Stimulated activated naive CD8-positive, alpha-beta T cell treated with anti-CD3 and anti-CD28 coated beads, Interleukin-15, Interleukin-2, amounts not matched to agents 100 ng/mL and 50 ng/mL, for 24 hours (primary cell): Measurements from ENCODE around the gene MICALL2.

Source experiments
- H3K27ac Mint-ChIP-seq: one replicate; pipeline ENCODE4 v1.8.0; 2021; ENCODE audit warnings: mild to moderate bottlenecking, mixed read lengths
- H3K27me3 Mint-ChIP-seq: one replicate; pipeline ENCODE4 v1.8.0; 2021; ENCODE audit warnings: mixed read lengths
- H3K36me3 Mint-ChIP-seq: one replicate; pipeline ENCODE4 v1.8.0; 2021; ENCODE audit warnings: low read depth, mixed read lengths
- H3K4me1 Mint-ChIP-seq: one replicate; pipeline ENCODE4 v1.8.0; 2021; ENCODE audit warnings: low read depth, mixed read lengths
- H3K4me3 Mint-ChIP-seq: one replicate; pipeline ENCODE4 v1.8.0; 2021; ENCODE audit warnings: mild to moderate bottlenecking, mixed read lengths
- H3K9me3 Mint-ChIP-seq: one replicate; pipeline ENCODE4 v1.8.0; 2021; ENCODE audit warnings: mixed read lengths

The MICALL2 gene

DNA sequence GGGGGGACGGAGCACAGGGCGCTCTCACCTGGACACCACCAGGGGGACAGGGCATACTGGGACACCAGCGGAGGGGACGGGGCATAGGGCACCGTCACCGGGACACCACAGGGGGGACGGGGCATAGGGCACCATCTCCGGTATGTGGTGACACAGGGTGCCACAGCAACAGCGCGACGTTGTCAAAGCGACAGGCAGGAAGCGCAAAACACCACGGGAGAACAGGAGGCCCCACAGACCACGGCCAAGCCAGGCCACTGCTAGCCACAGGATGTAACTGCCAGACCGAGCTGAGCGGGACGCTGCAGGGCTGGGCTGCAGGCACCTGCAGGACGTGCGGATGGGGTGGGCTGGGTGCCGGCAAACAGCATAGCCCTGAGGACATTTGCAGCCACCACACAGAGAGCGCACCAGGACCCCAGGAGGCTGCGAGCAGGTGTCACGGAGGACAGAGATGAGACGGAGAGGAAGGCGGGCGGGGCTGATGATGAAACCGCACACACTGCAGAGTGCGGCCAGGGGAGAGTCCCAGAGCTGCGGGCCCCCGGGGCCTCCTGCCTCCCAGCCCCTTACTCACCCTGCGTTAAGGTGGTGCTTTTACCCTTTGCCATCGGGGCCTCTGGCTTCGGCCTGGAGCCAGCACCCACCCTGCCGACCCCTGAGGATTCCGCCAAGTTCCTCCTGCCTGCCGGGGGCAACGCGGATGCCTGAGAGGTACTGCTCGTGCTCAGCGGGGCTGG is 17.5 kb downstream of the MICALL2 start:
- no peak overlapping the region for H3K27ac Mint-ChIP-seq
- H3K4me1 Mint-ChIP-seq = no peaks in the 10 kb centered on the region
- H3K27me3 Mint-ChIP-seq = no peaks in the 10 kb centered on the region
- H3K4me3 Mint-ChIP-seq = no peak overlapping the region
- no peaks in the 10 kb centered on the region for H3K9me3 Mint-ChIP-seq
- H3K36me3 Mint-ChIP-seq = no peaks in the 10 kb centered on the region

- H3K27ac Mint-ChIP-seq = no peak overlapping the region
- H3K4me3 Mint-ChIP-seq = no peak overlapping the region
- no peaks in the 10 kb centered on the region for H3K36me3 Mint-ChIP-seq
- no peaks in the 10 kb centered on the region for H3K9me3 Mint-ChIP-seq
- H3K27me3 Mint-ChIP-seq = no peaks in the 10 kb centered on the region
- no peaks in the 10 kb centered on the region for H3K4me1 Mint-ChIP-seq
These were observed 18.6 kb downstream of the MICALL2 start for GRCh38 chr7:1440620-1441019.

DNA sequence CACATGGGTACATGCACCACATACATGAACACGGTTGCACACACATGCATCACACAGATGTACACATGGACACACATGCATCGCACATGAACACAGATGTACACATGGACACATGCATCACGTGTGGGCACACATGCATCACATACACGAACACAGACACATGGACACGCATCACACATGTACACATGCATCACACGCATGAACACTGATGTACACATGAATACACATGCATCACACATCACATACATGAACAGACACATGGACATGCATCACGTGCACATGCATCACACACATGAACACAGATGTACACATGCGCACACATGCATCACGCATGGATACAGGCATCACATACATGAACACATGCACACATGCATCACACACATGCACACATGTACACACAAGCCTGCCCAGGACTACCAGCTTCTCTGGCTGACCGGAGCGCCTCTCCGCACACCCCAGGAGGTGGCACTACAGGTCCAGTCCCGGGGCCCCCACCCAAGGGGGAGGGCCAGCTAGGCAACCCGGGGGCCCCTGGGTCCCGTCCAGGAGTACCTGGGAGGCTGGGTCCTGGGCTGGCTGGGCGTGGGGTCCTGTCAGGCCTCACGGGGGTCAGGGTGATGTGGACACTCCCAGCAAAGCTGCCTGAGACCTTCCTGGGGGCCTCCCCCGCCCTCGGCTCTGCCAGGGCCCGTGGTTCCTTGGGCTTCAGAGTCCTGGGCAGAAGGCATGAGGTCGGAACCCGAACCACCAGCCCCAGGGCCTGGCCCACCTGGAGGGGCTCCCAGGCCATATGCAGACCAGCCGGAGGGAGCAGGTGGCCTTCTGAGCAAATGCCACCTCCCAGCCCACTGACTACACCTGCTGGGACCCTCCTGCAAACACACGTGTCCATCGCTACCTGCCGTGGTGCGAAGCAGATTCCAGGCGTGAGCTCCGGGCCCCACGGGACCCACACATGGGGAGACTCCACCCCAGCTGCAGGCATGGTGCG is 19.6 kb downstream of the MICALL2 start:
- H3K9me3 Mint-ChIP-seq = no peaks in the 10 kb centered on the region
- no peaks in the 10 kb centered on the region for H3K36me3 Mint-ChIP-seq
- H3K4me3 Mint-ChIP-seq = no peak overlapping the region
- H3K27me3 Mint-ChIP-seq = no peaks in the 10 kb centered on the region
- no peaks in the 10 kb centered on the region for H3K4me1 Mint-ChIP-seq
- no peak overlapping the region for H3K27ac Mint-ChIP-seq

GRCh38 chr7:1438821-1439220 is 20.4 kb downstream of the MICALL2 start:
- Mint-ChIP-seq H3K27me3 (no peaks in the 10 kb centered on the region), H3K9me3 (no peaks in the 10 kb centered on the region), H3K27ac (no peak overlapping the region), H3K4me1 (no peaks in the 10 kb centered on the region), H3K36me3 (no peaks in the 10 kb centered on the region), H3K4me3 (no peak overlapping the region)

DNA sequence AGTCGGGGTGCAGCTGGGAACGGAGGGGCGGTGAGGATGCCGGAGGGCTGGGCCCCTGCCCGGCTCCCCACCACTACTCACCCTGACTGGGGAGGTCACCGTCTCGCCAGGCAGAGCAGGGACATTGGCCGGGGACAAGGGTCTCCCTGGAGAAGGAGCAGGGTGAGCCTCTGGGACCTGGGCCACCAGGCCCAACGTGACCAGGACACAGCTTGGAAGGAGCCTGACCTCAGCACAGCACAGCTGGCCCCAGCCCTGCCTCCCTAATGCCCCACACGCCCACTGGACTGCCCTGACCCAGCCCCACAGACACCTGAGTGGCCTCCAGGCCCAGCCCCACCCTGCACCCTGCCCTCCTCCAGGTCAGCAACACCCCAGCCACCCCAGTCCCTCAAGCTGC is 21.1 kb downstream of the MICALL2 start:
- Mint-ChIP-seq H3K9me3 (no peaks in the 10 kb centered on the region), H3K4me3 (no peak overlapping the region), H3K27ac (no peak overlapping the region)

GRCh38 chr7:1437155-1437880 is 22.0 kb downstream of the MICALL2 start:
- H3K9me3 Mint-ChIP-seq = no peaks in the 10 kb centered on the region
- H3K4me3 Mint-ChIP-seq = no peak overlapping the region
- H3K27ac Mint-ChIP-seq = no peak overlapping the region
- H3K36me3 Mint-ChIP-seq = no peaks in the 10 kb centered on the region
- H3K27me3 Mint-ChIP-seq = peaks cover 2% of the 10 kb centered on the region
- H3K4me1 Mint-ChIP-seq = peaks cover 2% of the 10 kb centered on the region

More for the DNA sequence above, 21.1 kb downstream of the MICALL2 start:
- no peaks in the 10 kb centered on the region for H3K27me3 Mint-ChIP-seq
- no peaks in the 10 kb centered on the region for H3K4me1 Mint-ChIP-seq
- no peaks in the 10 kb centered on the region for H3K36me3 Mint-ChIP-seq

- Mint-ChIP-seq H3K4me1 (peaks cover 3% of the 10 kb centered on the region), H3K9me3 (no peaks in the 10 kb centered on the region), H3K36me3 (no peaks in the 10 kb centered on the region), H3K27ac (no peak overlapping the region), H3K4me3 (no peak overlapping the region), H3K27me3 (peaks cover 4% of the 10 kb centered on the region)
These were observed 22.7 kb downstream of the MICALL2 start for GRCh38 chr7:1436608-1437007.

DNA sequence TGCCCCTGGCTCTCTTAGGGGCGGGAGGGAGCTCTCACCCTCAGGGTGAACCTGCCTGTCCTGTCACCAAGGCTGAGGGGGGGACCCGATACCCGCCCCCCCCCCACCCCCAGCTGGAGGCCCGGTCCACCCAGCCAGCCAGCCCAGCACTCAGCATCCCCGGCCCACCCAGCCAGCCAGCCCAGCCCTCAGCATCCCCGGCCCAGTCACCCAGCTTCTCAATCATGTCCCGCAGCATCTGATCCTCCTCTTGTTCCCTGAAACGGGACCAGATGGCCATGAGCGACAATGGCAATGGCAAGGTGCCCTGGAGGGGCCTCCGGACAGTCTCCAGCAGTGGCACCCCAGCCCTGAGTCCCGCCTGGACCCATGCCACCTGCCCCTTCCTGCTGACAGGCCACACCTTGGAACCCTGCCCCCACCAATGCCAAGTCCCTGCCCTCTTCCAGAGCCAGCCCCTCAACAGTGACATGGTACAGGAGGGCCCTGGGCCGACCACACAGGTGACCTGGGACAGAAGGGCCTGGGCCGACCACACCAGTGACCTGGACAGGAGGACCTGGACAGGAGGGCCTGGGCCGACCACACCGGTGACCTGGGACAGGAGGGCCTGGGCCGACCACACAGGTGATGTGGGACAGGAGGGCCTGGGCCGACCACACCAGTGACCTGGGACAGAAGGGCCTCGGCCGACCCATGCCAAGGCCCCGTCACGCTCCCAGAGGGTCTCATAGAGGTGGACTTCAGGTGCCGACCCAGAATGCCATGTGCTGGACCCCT is 24.2 kb downstream of the MICALL2 start:
- no peak overlapping the region for H3K27ac Mint-ChIP-seq
- no peaks in the 10 kb centered on the region for H3K9me3 Mint-ChIP-seq
- H3K4me3 Mint-ChIP-seq = no peak overlapping the region
- no peaks in the 10 kb centered on the region for H3K36me3 Mint-ChIP-seq
- peaks cover 3% of the 10 kb centered on the region for H3K4me1 Mint-ChIP-seq
- H3K27me3 Mint-ChIP-seq = peaks cover 4% of the 10 kb centered on the region

GRCh38 chr7:1434165-1434718 is 25.0 kb downstream of the MICALL2 start:
- no peaks in the 10 kb centered on the region for H3K9me3 Mint-ChIP-seq

GRCh38 chr7:1433128-1433920 is 25.9 kb downstream of the MICALL2 start:
- Mint-ChIP-seq H3K36me3 (no peaks in the 10 kb centered on the region), H3K27me3 (peaks cover 4% of the 10 kb centered on the region), H3K9me3 (no peaks in the 10 kb centered on the region), H3K4me1 (peaks cover 3% of the 10 kb centered on the region), H3K4me3 (no peak overlapping the region), H3K27ac (no peak overlapping the region)

More at GRCh38 chr7:1434165-1434718, 25.0 kb downstream of the MICALL2 start:
- Mint-ChIP-seq H3K4me1 (peaks cover 3% of the 10 kb centered on the region), H3K36me3 (no peaks in the 10 kb centered on the region), H3K4me3 (no peak overlapping the region), H3K27me3 (peaks cover 4% of the 10 kb centered on the region), H3K27ac (no peak overlapping the region)

- Mint-ChIP-seq H3K4me3 (no peak overlapping the region), H3K9me3 (no peaks in the 10 kb centered on the region), H3K27me3 (peaks cover 4% of the 10 kb centered on the region), H3K4me1 (peaks cover 3% of the 10 kb centered on the region), H3K27ac (no peak overlapping the region), H3K36me3 (no peaks in the 10 kb centered on the region)
These were observed 26.7 kb downstream of the MICALL2 start for GRCh38 chr7:1432411-1433082.

DNA sequence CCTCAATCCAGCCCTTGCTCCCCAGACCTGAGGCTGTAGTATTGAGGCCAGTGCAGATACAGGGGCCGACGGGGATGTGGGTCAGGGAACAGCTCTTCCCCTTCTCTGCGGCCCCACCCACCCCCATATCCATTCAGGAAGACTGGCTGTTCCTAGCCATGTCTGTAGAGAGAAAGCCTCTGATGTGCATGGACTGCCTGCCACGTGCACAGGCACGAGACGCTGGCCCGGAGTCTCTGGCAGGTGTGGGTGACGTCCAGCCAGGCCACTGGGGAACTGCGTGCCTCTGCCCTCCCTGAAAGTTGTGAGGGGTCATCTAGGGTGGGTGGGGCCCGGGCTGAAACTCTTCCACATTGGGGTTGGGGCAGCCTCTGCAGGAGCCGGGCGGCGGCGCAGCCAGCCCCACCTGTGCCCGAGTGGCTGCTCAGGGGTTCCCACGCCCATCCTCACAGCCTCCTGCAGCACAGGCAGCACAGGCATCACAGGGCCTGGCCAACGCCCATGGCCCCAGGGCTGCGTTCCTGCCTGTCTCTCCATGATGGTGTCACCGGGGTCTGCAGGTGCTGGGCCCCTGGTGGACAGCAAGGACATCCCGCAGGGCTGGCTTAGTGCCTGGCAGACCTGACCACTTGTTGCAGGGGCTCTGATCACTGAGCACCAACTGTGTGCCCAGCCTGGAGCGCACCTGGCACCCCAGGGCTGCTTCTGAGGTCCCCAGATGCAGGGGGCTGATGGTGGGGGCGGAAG is 27.5 kb downstream of the MICALL2 start:
- Mint-ChIP-seq H3K27me3 (peaks cover 4% of the 10 kb centered on the region), H3K9me3 (no peaks in the 10 kb centered on the region), H3K4me1 (peaks cover 3% of the 10 kb centered on the region), H3K27ac (no peak overlapping the region), H3K4me3 (no peak overlapping the region), H3K36me3 (no peaks in the 10 kb centered on the region)
